Mucosa of rectum (tissue), 2 donors: ENCODE measurements around the gene GPX6.

Experiments used
- H3K27ac ChIP-seq, 2 donors: one replicate each; pipeline ENCODE4 v1.7.0; 2013; ENCODE audit warnings: inconsistent platforms in 2 of 2, low read depth in 2 of 2, low read length in 2 of 2
- H3K27me3 ChIP-seq, 2 donors: one replicate each; pipeline ENCODE4 v1.7.0; 2013; ENCODE audit warnings: low read length in 2 of 2; ENCODE audit not compliant: control insufficient read depth in 2 of 2, insufficient read depth in 2 of 2
- H3K36me3 ChIP-seq, 2 donors: one replicate each; pipeline ENCODE4 v1.7.0; 2013; ENCODE audit warnings: low read length in 2 of 2; ENCODE audit not compliant: control insufficient read depth in 2 of 2, insufficient read depth in 2 of 2
- H3K4me1 ChIP-seq, 2 donors: one replicate each; pipeline ENCODE4 v1.7.0; 2013; ENCODE audit warnings: low read length in 2 of 2, mild to moderate bottlenecking in 1 of 2; ENCODE audit not compliant: control insufficient read depth in 2 of 2, insufficient read depth in 2 of 2
- H3K4me3 ChIP-seq, 2 donors: one replicate each; pipeline ENCODE4 v1.7.0; 2013; ENCODE audit warnings: low read length in 2 of 2
- H3K9ac ChIP-seq, 2 donors: one replicate each; pipeline ENCODE4 v1.7.0; 2013; ENCODE audit warnings: low read length in 2 of 2, low read depth in 1 of 2, mild to moderate bottlenecking in 1 of 2
- H3K9me3 ChIP-seq, 2 donors: one replicate each; pipeline ENCODE4 v1.7.0; 2013; ENCODE audit warnings: low read length in 2 of 2; ENCODE audit not compliant: control insufficient read depth in 2 of 2
- donor health status: healthy.
- donor health status: Normal muscosa, but diverticular disease.

The GPX6 gene

GRCh38 chr6:28501259-28501658, 14.3 kb downstream of the GPX6 start:
- Histone ChIP-seq H3K9ac (no peak overlapping the region), H3K4me3 (no peak overlapping the region), H3K36me3 (no peaks in the 10 kb centered on the region), H3K27me3 (peaks cover 0 to 5% of the 10 kb centered on the region in 2 donors), H3K27ac (no peak overlapping the region), H3K4me1 (no peaks in the 10 kb centered on the region), H3K9me3 (no peaks in the 10 kb centered on the region)

GRCh38 chr6:28497893-28498292, 17.7 kb downstream of the GPX6 start:
- H3K9me3 ChIP-seq = no peaks in the 10 kb centered on the region
- no peak overlapping the region for H3K9ac ChIP-seq
- H3K4me3 ChIP-seq = no peak overlapping the region
- H3K36me3 ChIP-seq = no peaks in the 10 kb centered on the region
- no peaks in the 10 kb centered on the region for H3K4me1 ChIP-seq
- H3K27ac ChIP-seq = no peak overlapping the region
- H3K27me3 ChIP-seq = peaks cover 0 to 2% of the 10 kb centered on the region in 2 donors

- no peak overlapping the region for H3K4me3 ChIP-seq
- H3K9ac ChIP-seq = no peak overlapping the region
- H3K27me3 ChIP-seq = peaks cover under 1 to 2% of the 10 kb centered on the region in 2 donors
- no peaks in the 10 kb centered on the region for H3K4me1 ChIP-seq
- H3K9me3 ChIP-seq = no peaks in the 10 kb centered on the region
- no peak overlapping the region for H3K27ac ChIP-seq
- no peaks in the 10 kb centered on the region for H3K36me3 ChIP-seq
Observed at GRCh38 chr6:28497306-28497705, 18.3 kb downstream of the GPX6 start.

GRCh38 chr6:28496099-28496779, 19.4 kb downstream of the GPX6 start:
- Histone ChIP-seq H3K9me3 (no peaks in the 10 kb centered on the region), H3K4me1 (no peaks in the 10 kb centered on the region), H3K27me3 (peaks cover 2 to 3% of the 10 kb centered on the region in 2 donors), H3K27ac (no peak overlapping the region), H3K9ac (no peak overlapping the region), H3K4me3 (no peak overlapping the region), H3K36me3 (no peaks in the 10 kb centered on the region)

- no peaks in the 10 kb centered on the region for H3K36me3 ChIP-seq
- H3K27ac ChIP-seq = no peak overlapping the region
- no peak overlapping the region for H3K4me3 ChIP-seq
- H3K4me1 ChIP-seq = no peaks in the 10 kb centered on the region
- H3K9ac ChIP-seq = no peak overlapping the region
- peaks cover 4 to 15% of the 10 kb centered on the region in 2 donors for H3K27me3 ChIP-seq
- H3K9me3 ChIP-seq = no peaks in the 10 kb centered on the region
Observed at GRCh38 chr6:28491984-28492317, 23.6 kb downstream of the GPX6 start.

GRCh38 chr6:28490205-28490890, 25.2 kb downstream of the GPX6 start:
- Histone ChIP-seq H3K36me3 (no peaks in the 10 kb centered on the region), H3K4me1 (no peaks in the 10 kb centered on the region), H3K4me3 (peak overlapping the region in 1 of 2 donors; percentile 57), H3K27me3 (peaks cover 4 to 15% of the 10 kb centered on the region in 2 donors), H3K9ac (no peak overlapping the region), H3K27ac (no peak overlapping the region), H3K9me3 (no peaks in the 10 kb centered on the region)

- H3K27me3 ChIP-seq = peaks cover 4 to 15% of the 10 kb centered on the region in 2 donors
- no peak overlapping the region for H3K9ac ChIP-seq
- H3K4me1 ChIP-seq = no peaks in the 10 kb centered on the region
- H3K9me3 ChIP-seq = no peaks in the 10 kb centered on the region
- H3K36me3 ChIP-seq = no peaks in the 10 kb centered on the region
- H3K27ac ChIP-seq = no peak overlapping the region
- H3K4me3 ChIP-seq = peak overlapping the region; percentile 9 to 57
Observed at GRCh38 chr6:28489366-28490204, 26.0 kb downstream of the GPX6 start.

GRCh38 chr6:28488916-28489365, 26.7 kb downstream of the GPX6 start:
- Histone ChIP-seq H3K27ac (no peak overlapping the region), H3K9ac (no peak overlapping the region), H3K9me3 (no peaks in the 10 kb centered on the region), H3K4me3 (peak overlapping the region in 1 of 2 donors; percentile 22), H3K27me3 (peaks cover 4 to 15% of the 10 kb centered on the region in 2 donors), H3K4me1 (no peaks in the 10 kb centered on the region), H3K36me3 (no peaks in the 10 kb centered on the region)

GRCh38 chr6:28486988-28487742, 28.4 kb downstream of the GPX6 start:
- Histone ChIP-seq H3K27ac (no peak overlapping the region), H3K9me3 (no peaks in the 10 kb centered on the region), H3K4me3 (no peak overlapping the region), H3K9ac (no peak overlapping the region), H3K36me3 (no peaks in the 10 kb centered on the region), H3K27me3 (peaks cover 4 to 14% of the 10 kb centered on the region in 2 donors), H3K4me1 (no peaks in the 10 kb centered on the region)
